H54 (cell line): ENCODE results near the gene CCDC27.

Experiments
- DNase-seq: peaks from one replicate; pipeline ENCODE4 v3.0.0; 2011; ENCODE audit warnings: low spot score, mixed read lengths; ENCODE audit not compliant: insufficient read length
- FAIRE-seq: peaks from 3 replicates; lab custom pipeline; 2011; peaks lifted over from hg19 to GRCh38; lab: Jason Lieb, UNC
- POLR2A ChIP-seq: IDR thresholded peaks from 2 replicates; pipeline ENCODE4 v1.6.1; 2011; ENCODE audit warnings: low read depth, mild to moderate bottlenecking, low read length

The CCDC27 gene

GRCh38 chr1:3727042-3727824 lies 25.0 kb upstream of the CCDC27 start:
- FAIRE-seq: no peak
- no peak for DNase-seq
- TF ChIP-seq POLR2A: no peak

- FAIRE-seq: no peak
- no peak for TF ChIP-seq POLR2A
- no peak for DNase-seq
These were observed 24.1 kb upstream of the CCDC27 start for GRCh38 chr1:3727825-3728776.

GRCh38 chr1:3729594-3730542 lies 22.4 kb upstream of the CCDC27 start:
- DNase-seq: no peak
- TF ChIP-seq POLR2A: no peak
- FAIRE-seq: no peak

- FAIRE-seq (no peak), DNase-seq (no peak)
- no peak for TF ChIP-seq POLR2A
These were observed 21.6 kb upstream of the CCDC27 start for GRCh38 chr1:3730543-3731247.

- no peak for DNase-seq
- no peak for TF ChIP-seq POLR2A
- FAIRE-seq: no peak
These were observed 20.4 kb upstream of the CCDC27 start for GRCh38 chr1:3731583-3732433.

- no peak for FAIRE-seq
- DNase-seq: no peak
These were observed 19.7 kb upstream of the CCDC27 start for GRCh38 chr1:3732434-3733093.

GRCh38 chr1:3733094-3733882 lies 19.0 kb upstream of the CCDC27 start:
- no peak for TF ChIP-seq POLR2A
- FAIRE-seq (no peak), DNase-seq (no peak)

More at GRCh38 chr1:3732434-3733093, 19.7 kb upstream of the CCDC27 start:
- TF ChIP-seq POLR2A: no peak

- FAIRE-seq (no peak), DNase-seq (no peak)
- TF ChIP-seq POLR2A: no peak
These were observed 18.2 kb upstream of the CCDC27 start for GRCh38 chr1:3733883-3734589.

- DNase-seq (no peak), FAIRE-seq (no peak)
- TF ChIP-seq POLR2A: no peak
These were observed 17.6 kb upstream of the CCDC27 start for GRCh38 chr1:3734602-3735001.

GRCh38 chr1:3735027-3735681 lies 17.1 kb upstream of the CCDC27 start:
- no peak for TF ChIP-seq POLR2A
- FAIRE-seq: no peak
- no peak for DNase-seq
